ENCODE results near the gene TRIM67. TPM values are rescaled to one million over a fixed set of nuclear protein-coding genes. Genes with fewer than 3 reads are reported as not detected.
"Not testable (repeated sequence)": the region's sequence is repeated elsewhere in the genome, so short reads cannot be mapped to it uniquely, and the experiment has no call there.

The TRIM67 gene
- total RNA-seq, 1 experiment from 2014 or later: not detected

DNA sequence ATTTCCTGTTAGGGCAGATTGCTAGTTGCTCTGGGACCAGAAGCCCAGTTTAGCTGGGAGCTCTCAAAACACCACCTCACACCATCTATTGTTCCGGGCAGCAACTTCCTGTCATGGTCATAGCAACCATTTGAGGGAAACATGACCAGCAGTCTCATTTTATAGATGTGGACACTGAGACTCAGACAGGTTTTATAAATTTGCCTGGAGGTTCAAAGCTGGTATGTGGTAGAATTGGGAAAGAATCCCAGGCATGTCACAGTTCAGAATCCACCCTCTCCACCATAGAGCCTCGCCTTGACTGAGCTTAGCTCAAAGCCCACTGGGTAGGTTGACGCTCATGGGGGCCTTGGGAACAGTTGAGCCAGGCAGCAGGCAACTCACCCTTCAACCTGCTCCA is 14.0 kb upstream of the TRIM67 start:
- Histone ChIP-seq H3K4me2 (ENCODE audit: low read depth, low read length, poor library complexity, severe bottlenecking) (no peak overlapping the region), H3K27me3 (ENCODE audit: low read length) (no peaks in the 10 kb centered on the region), H3K9ac (ENCODE audit: low read length) (no peak overlapping the region), H4K20me1 (ENCODE audit: insufficient read depth, low read depth, low read length) (no peaks in the 10 kb centered on the region), H3K4me1 (ENCODE audit: low read length) (no peaks in the 10 kb centered on the region), H3K79me2 (ENCODE audit: low read length) (no peaks in the 10 kb centered on the region), H3K4me3 (ENCODE audit: low read length) (no peak overlapping the region), H3K9me2 (replicated peaks; ENCODE audit: insufficient read depth, low read length) (no peaks in the 10 kb centered on the region), H3K27ac (ENCODE audit: low read length) (no peak overlapping the region), H2AFZ (ENCODE audit: low read length) (no peak overlapping the region), H3K36me3 (ENCODE audit: insufficient read depth, low read length) (no peaks in the 10 kb centered on the region), H3K9me3 (ENCODE audit: low read length) (no peaks in the 10 kb centered on the region)
- no peak for DNase-seq

DNA sequence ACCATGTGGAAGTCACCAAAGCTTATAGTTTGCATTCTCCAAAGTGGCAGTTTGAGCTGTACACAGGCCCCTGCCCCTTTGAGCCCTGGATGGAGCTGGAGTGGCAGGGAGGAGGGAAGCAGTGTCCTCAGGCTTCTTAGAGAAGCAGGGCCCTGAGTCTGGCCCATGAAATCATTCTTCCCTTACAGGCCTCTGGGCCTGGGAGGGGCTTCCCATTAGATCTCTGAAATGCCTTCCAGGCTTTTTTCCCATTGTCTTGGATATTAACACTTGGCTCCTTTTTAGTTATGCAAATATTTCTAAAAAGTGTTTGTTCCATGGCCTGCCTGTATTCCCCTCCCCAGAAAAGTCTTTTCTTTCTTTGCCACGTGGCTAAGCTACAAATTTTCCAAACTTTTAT is 10.0 kb upstream of the TRIM67 start:
- Histone ChIP-seq H3K79me2 (ENCODE audit: low read length) (no peaks in the 10 kb centered on the region), H3K4me3 (ENCODE audit: low read length) (no peak overlapping the region), H2AFZ (ENCODE audit: low read length) (no peak overlapping the region), H3K4me1 (ENCODE audit: low read length) (no peaks in the 10 kb centered on the region), H3K36me3 (ENCODE audit: insufficient read depth, low read length) (no peaks in the 10 kb centered on the region), H4K20me1 (ENCODE audit: insufficient read depth, low read depth, low read length) (no peaks in the 10 kb centered on the region), H3K9me2 (replicated peaks; ENCODE audit: insufficient read depth, low read length) (no peaks in the 10 kb centered on the region), H3K9me3 (ENCODE audit: low read length) (no peaks in the 10 kb centered on the region), H3K4me2 (ENCODE audit: low read depth, low read length, poor library complexity, severe bottlenecking) (no peak overlapping the region), H3K27ac (ENCODE audit: low read length) (no peak overlapping the region), H3K9ac (ENCODE audit: low read length) (no peak overlapping the region), H3K27me3 (ENCODE audit: low read length) (no peaks in the 10 kb centered on the region)
- no peak for DNase-seq

DNA sequence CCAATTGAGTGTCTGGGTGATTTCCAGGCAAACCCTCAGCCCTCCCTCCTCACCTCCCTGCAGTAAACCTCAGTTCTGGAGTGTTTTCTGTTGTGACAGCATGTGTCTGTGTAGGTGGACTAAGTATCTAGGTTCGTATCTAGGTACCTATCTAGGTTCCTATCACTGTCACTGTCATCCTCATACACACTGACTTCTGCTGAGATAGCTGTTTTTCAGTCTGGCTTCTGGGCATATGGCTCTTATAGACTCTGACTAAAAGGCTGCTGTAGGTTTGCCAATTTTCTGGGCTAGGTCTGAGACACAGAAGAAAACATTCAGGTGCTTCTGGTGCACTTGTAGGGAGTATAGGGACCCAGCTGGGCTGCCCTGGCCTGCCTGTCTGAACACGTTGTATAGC is 8.1 kb upstream of the TRIM67 start:
- no peaks in the 10 kb centered on the region for H3K9me3 ChIP-seq (ENCODE audit: low read length)
- H3K4me1 ChIP-seq (ENCODE audit: low read length): no peaks in the 10 kb centered on the region
- H4K20me1 ChIP-seq (ENCODE audit: insufficient read depth, low read depth, low read length): no peaks in the 10 kb centered on the region
- no peaks in the 10 kb centered on the region for H3K27me3 ChIP-seq (ENCODE audit: low read length)
- no peaks in the 10 kb centered on the region for H3K9me2 ChIP-seq (replicated peaks; ENCODE audit: insufficient read depth, low read length)
- H3K36me3 ChIP-seq (ENCODE audit: insufficient read depth, low read length): no peaks in the 10 kb centered on the region
- no peak overlapping the region for H3K27ac ChIP-seq (ENCODE audit: low read length)
- no peak overlapping the region for H3K4me3 ChIP-seq (ENCODE audit: low read length)
- H2AFZ ChIP-seq (ENCODE audit: low read length): no peak overlapping the region
- H3K4me2 ChIP-seq (ENCODE audit: low read depth, low read length, poor library complexity, severe bottlenecking): no peak overlapping the region
- H3K79me2 ChIP-seq (ENCODE audit: low read length): no peaks in the 10 kb centered on the region
- no peak overlapping the region for H3K9ac ChIP-seq (ENCODE audit: low read length)
- no peak for DNase-seq

DNA sequence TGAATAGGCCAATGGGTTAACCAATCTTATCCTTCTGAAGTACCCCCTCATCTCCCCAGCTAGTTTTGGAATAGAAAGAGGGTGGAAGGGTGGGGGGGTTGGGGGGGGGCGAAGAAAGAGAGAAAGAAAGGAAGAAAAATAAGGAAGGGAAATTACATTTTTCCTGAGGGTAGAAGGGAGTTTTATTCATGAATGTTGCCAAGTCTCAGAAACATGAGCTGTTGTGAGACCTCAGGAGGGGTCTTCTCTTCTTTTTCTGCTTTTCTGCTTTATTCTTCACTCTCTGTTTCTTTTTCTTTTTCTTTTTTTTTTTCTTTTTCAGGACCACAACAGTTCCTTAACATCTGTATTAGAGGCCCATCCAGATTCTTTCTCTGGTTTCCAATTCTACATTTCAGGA is 6.0 kb upstream of the TRIM67 start:
- H3K4me1 ChIP-seq (ENCODE audit: low read length): no peaks in the 10 kb centered on the region
- H3K27ac ChIP-seq (ENCODE audit: low read length): no peak overlapping the region
- H3K27me3 ChIP-seq (ENCODE audit: low read length): no peaks in the 10 kb centered on the region
- H3K4me2 ChIP-seq (ENCODE audit: low read depth, low read length, poor library complexity, severe bottlenecking): no peak overlapping the region
- no peak for DNase-seq
- H3K4me3 ChIP-seq (ENCODE audit: low read length): no peak overlapping the region
- H3K79me2 ChIP-seq (ENCODE audit: low read length): no peaks in the 10 kb centered on the region
- H3K9me3 ChIP-seq (ENCODE audit: low read length): no peaks in the 10 kb centered on the region
- no peak overlapping the region for H2AFZ ChIP-seq (ENCODE audit: low read length)
- H3K9me2 ChIP-seq (replicated peaks; ENCODE audit: insufficient read depth, low read length): no peaks in the 10 kb centered on the region
- H3K36me3 ChIP-seq (ENCODE audit: insufficient read depth, low read length): no peaks in the 10 kb centered on the region
- H3K9ac ChIP-seq (ENCODE audit: low read length): no peak overlapping the region
- H4K20me1 ChIP-seq (ENCODE audit: insufficient read depth, low read depth, low read length): no peaks in the 10 kb centered on the region

DNA sequence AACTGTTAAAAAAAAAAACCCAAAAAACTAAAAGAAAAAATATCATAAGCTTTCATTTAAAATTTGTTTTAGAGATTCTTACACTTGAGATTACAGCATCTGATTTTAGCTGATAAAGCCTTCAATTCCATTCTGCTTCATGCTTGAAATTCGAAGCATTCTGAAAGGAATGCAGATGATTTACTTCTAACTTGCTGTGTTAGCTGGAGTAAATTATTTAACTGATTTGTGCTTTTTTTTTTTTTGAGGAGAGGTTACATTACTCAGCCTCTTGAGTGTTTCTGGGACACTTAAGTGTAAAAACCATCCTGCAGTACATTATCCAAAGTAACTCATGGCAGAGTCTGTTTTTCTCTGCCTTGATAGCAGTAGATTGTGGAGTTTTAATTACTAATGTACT is 4.5 kb upstream of the TRIM67 start:
- H3K4me3 ChIP-seq (ENCODE audit: low read length): no peak overlapping the region
- no peaks in the 10 kb centered on the region for H3K9me3 ChIP-seq (ENCODE audit: low read length)
- no peaks in the 10 kb centered on the region for H3K36me3 ChIP-seq (ENCODE audit: insufficient read depth, low read length)
- H3K9me2 ChIP-seq (replicated peaks; ENCODE audit: insufficient read depth, low read length): no peaks in the 10 kb centered on the region
- H3K27me3 ChIP-seq (ENCODE audit: low read length): no peaks in the 10 kb centered on the region
- DNase-seq: no peak
- H2AFZ ChIP-seq (ENCODE audit: low read length): no peak overlapping the region
- H3K4me2 ChIP-seq (ENCODE audit: low read depth, low read length, poor library complexity, severe bottlenecking): no peak overlapping the region
- no peak overlapping the region for H3K27ac ChIP-seq (ENCODE audit: low read length)
- H4K20me1 ChIP-seq (ENCODE audit: insufficient read depth, low read depth, low read length): no peaks in the 10 kb centered on the region
- H3K4me1 ChIP-seq (ENCODE audit: low read length): no peaks in the 10 kb centered on the region
- H3K9ac ChIP-seq (ENCODE audit: low read length): no peak overlapping the region
- H3K79me2 ChIP-seq (ENCODE audit: low read length): no peaks in the 10 kb centered on the region

DNA sequence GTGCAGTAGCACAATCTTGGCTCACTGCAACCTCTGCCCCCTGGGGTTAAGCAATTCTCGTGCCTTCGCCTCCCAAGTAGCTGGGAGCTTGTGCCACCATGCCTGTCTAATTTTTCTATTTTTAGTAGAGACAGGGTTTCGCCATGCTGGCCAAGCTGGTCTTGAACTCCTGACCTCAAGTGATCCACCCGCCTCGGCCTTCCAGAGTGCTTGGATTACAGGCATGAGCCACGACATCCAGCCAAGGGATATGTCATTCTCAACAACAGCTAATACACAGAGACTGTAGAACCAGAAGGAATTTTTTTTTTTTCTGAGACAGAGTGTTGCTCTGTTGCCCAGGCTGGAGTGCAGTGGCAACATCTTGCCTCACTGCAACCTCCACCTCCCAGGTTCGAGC is 3.7 kb upstream of the TRIM67 start:
- H3K9ac ChIP-seq (ENCODE audit: low read length); H3K9me2 ChIP-seq (replicated peaks; ENCODE audit: insufficient read depth, low read length); H3K4me2 ChIP-seq (ENCODE audit: low read depth, low read length, poor library complexity, severe bottlenecking); H3K36me3 ChIP-seq (ENCODE audit: insufficient read depth, low read length); H3K27me3 ChIP-seq (ENCODE audit: low read length); H2AFZ ChIP-seq (ENCODE audit: low read length); H4K20me1 ChIP-seq (ENCODE audit: insufficient read depth, low read depth, low read length); H3K4me3 ChIP-seq (ENCODE audit: low read length); H3K79me2 ChIP-seq (ENCODE audit: low read length); H3K27ac ChIP-seq (ENCODE audit: low read length); H3K9me3 ChIP-seq (ENCODE audit: low read length); H3K4me1 ChIP-seq (ENCODE audit: low read length); DNase-seq: not testable (repeated sequence)

DNA sequence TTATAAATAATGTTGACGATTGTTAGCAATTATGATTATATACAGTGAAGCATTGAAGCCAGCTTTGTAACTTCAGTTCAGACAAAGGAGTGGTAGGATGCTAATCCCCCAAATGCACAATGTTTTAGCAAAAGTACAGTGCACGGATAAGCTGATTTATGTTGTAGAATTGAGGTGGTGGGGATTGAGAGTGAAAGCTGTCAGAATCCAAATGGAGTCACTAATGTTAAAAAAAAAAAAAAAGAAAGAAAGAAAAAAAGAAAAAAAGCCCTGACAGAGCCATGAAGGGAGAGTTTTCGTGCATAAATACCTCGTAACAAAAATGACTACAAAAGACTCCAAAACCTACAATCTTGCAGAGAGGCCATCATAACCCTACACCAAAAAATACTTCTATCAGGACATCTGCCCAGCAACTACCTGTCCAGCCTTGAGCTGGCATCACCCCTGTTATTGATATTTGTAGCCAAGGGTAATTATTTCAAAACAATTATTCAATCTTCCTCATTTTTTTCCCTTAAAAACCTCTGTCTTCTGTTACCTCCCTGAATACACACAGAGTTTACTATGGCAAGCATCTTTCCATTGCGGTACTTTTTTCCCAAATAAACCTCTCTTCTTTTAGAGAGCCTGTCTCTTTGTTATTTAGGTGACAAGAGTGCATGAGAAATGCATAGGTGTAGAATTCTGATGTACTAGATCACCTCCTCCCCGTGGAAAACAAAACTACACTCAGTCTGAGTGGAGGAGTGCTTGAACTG is 2.5 kb upstream of the TRIM67 start:
- H2AFZ ChIP-seq (ENCODE audit: low read length): no peak overlapping the region
- H3K4me1 ChIP-seq (ENCODE audit: low read length): no peaks in the 10 kb centered on the region
- no peak overlapping the region for H3K27ac ChIP-seq (ENCODE audit: low read length)
- no peaks in the 10 kb centered on the region for H3K79me2 ChIP-seq (ENCODE audit: low read length)
- no peaks in the 10 kb centered on the region for H3K36me3 ChIP-seq (ENCODE audit: insufficient read depth, low read length)
- no peaks in the 10 kb centered on the region for H4K20me1 ChIP-seq (ENCODE audit: insufficient read depth, low read depth, low read length)
- no peak overlapping the region for H3K4me2 ChIP-seq (ENCODE audit: low read depth, low read length, poor library complexity, severe bottlenecking)
- H3K9ac ChIP-seq (ENCODE audit: low read length): no peak overlapping the region
- no peak overlapping the region for H3K4me3 ChIP-seq (ENCODE audit: low read length)
- no peaks in the 10 kb centered on the region for H3K9me3 ChIP-seq (ENCODE audit: low read length)
- no peaks in the 10 kb centered on the region for H3K27me3 ChIP-seq (ENCODE audit: low read length)
- H3K9me2 ChIP-seq (replicated peaks; ENCODE audit: insufficient read depth, low read length): no peaks in the 10 kb centered on the region
- no peak for DNase-seq

DNA sequence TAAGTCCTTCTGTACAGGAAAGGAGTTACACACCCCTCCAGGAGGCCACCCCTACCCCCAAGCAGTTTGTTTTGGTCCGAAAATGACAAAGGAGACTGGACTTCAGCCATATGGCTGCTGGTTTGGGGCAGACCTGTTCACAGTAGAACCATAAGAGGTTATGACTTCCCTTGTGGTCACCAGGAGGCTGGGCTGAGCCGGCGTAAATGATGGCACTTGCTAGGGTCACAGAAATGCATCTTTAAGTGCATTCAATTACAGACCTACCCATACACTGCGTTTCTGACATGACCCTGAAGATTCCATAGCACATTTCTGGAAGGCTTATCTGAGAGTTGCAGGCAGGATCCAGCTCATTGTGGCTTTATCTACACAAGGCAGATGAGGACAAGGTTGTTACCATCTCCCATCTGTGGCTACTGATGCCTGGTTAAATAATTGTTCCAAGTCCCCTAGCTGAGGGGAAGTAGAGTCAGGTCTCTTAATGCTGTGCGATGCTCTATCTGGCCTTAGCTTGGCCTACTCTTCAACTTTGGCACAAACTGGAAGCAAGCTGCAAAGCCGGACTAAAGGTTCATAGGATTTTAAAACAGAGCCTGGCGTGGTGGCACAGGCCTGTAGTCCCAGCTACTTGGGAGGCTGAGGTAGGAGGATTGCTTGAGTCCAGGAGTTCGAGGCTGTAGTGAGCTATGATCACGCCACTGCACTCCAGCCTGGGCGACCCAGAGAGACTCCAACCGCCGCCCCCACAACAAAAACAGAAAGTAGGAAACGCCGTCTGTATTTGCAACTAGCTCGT is 1.7 kb upstream of the TRIM67 start:
- Histone ChIP-seq H3K9ac (ENCODE audit: low read length) (no peak overlapping the region), H3K27me3 (ENCODE audit: low read length) (no peaks in the 10 kb centered on the region), H3K4me2 (ENCODE audit: low read depth, low read length, poor library complexity, severe bottlenecking) (no peak overlapping the region)

More for the DNA sequence above, 1.7 kb upstream of the TRIM67 start:
- H3K9me2 ChIP-seq (replicated peaks; ENCODE audit: insufficient read depth, low read length): no peaks in the 10 kb centered on the region
- no peak overlapping the region; the same call in 1 of the 2 replicates for H2AFZ ChIP-seq (ENCODE audit: low read length)
- H3K27ac ChIP-seq (ENCODE audit: low read length): no peak overlapping the region
- no peaks in the 10 kb centered on the region for H4K20me1 ChIP-seq (ENCODE audit: insufficient read depth, low read depth, low read length)
- H3K36me3 ChIP-seq (ENCODE audit: insufficient read depth, low read length): no peaks in the 10 kb centered on the region
- no peaks in the 10 kb centered on the region for H3K4me1 ChIP-seq (ENCODE audit: low read length)
- no peak overlapping the region for H3K4me3 ChIP-seq (ENCODE audit: low read length)
- no peaks in the 10 kb centered on the region for H3K79me2 ChIP-seq (ENCODE audit: low read length)
- no peaks in the 10 kb centered on the region for H3K9me3 ChIP-seq (ENCODE audit: low read length)
- DNase-seq: no peak
